Liver (tissue), 9 donors: ENCODE data around the gene PPP1R26. TPM values are rescaled to one million over a fixed set of nuclear protein-coding genes. Genes with fewer than 3 reads are reported as not detected.

Source experiments
- DNase-seq: peaks from one replicate; pipeline ENCODE4 v3.0.0-alpha.2; 2017; ENCODE audit warnings: low spot score
- H3K27ac ChIP-seq, 2 donors: one replicate each; pipeline ENCODE4 v1.7.0; 2013; ENCODE audit warnings: inconsistent platforms in 2 of 2, low read length in 2 of 2, control low read depth in 1 of 2, low read depth in 1 of 2, mild to moderate bottlenecking in 1 of 2
- H3K27me3 ChIP-seq, 4 donors: one replicate each; pipeline versions ENCODE4 v1.6.1 to v1.7.0; 2013; ENCODE audit warnings: low read length in 3 of 4, inconsistent platforms in 1 of 4, mild to moderate bottlenecking in 1 of 4, moderate library complexity in 1 of 4; ENCODE audit not compliant: control insufficient read depth in 4 of 4, insufficient read depth in 4 of 4
- H3K36me3 ChIP-seq, 4 donors: one replicate each; pipeline versions ENCODE4 v1.6.1 to v1.7.0; 2013; ENCODE audit warnings: low read length in 3 of 4, mild to moderate bottlenecking in 3 of 4, low read depth in 1 of 4, moderate library complexity in 1 of 4; ENCODE audit not compliant: control insufficient read depth in 4 of 4, insufficient read depth in 3 of 4
- H3K4me1 ChIP-seq, 4 donors: one replicate each; pipeline versions ENCODE4 v1.6.1 to v1.7.0; 2013; ENCODE audit warnings: low read length in 3 of 4, mild to moderate bottlenecking in 3 of 4, moderate library complexity in 1 of 4; ENCODE audit not compliant: control insufficient read depth in 4 of 4, insufficient read depth in 4 of 4
- H3K4me3 ChIP-seq, 3 donors: one replicate each; pipeline versions ENCODE4 v1.6.1 to v1.7.0; 2013; ENCODE audit warnings: low read length in 3 of 3, control low read depth in 1 of 3, low read depth in 1 of 3, mild to moderate bottlenecking in 1 of 3
- H3K9ac ChIP-seq, 2 donors: one replicate each; pipeline ENCODE4 v1.7.0; 2013; ENCODE audit warnings: low read length in 2 of 2, mild to moderate bottlenecking in 2 of 2, moderate library complexity in 2 of 2, control low read depth in 1 of 2, low read depth in 1 of 2
- H3K9me3 ChIP-seq, 4 donors: one replicate each; pipeline versions ENCODE4 v1.6.1 to v1.7.0; 2013; ENCODE audit warnings: low read length in 3 of 4; ENCODE audit not compliant: control insufficient read depth in 4 of 4
- EGR1 ChIP-seq, 2 donors: IDR thresholded peaks; 2 replicates each; pipeline ENCODE4 v1.6.1; 2016 to 2018; ENCODE audit warnings: antibody characterized with exemption in 2 of 2, low read depth in 2 of 2
- FOXA1 ChIP-seq: IDR thresholded peaks from 2 replicates; pipeline ENCODE4 v1.6.1; 2016; ENCODE audit warnings: antibody characterized with exemption
- FOXA2 ChIP-seq: IDR thresholded peaks from 2 replicates; pipeline ENCODE4 v1.6.1; 2016; ENCODE audit warnings: antibody characterized with exemption
- GABPA ChIP-seq, 2 donors: IDR thresholded peaks in 1 of 2; conservative IDR thresholded peaks in 1 of 2; 2 replicates each; pipeline ENCODE4 v1.6.1; 2016; ENCODE audit warnings: antibody characterized with exemption in 2 of 2, mild to moderate bottlenecking in 1 of 2, moderate library complexity in 1 of 2
- HNF4A ChIP-seq, 2 donors: conservative IDR thresholded peaks; 2 replicates each; pipeline ENCODE4 v1.6.1; 2016; ENCODE audit warnings: antibody characterized with exemption in 2 of 2, mild to moderate bottlenecking in 2 of 2
- HNF4G ChIP-seq: IDR thresholded peaks from 2 replicates; pipeline ENCODE4 v1.6.1; 2016; ENCODE audit warnings: antibody characterized with exemption
- JUND ChIP-seq, 2 donors: IDR thresholded peaks; 2 replicates each; pipeline ENCODE4 v1.6.1; 2016; ENCODE audit warnings: antibody characterized with exemption in 2 of 2
- NR2F2 ChIP-seq: IDR thresholded peaks from 2 replicates; pipeline ENCODE4 v1.6.1; 2016; ENCODE audit warnings: antibody characterized with exemption
- RAD21 ChIP-seq, 2 donors: IDR thresholded peaks; 2 replicates each; pipeline ENCODE4 v1.6.1; 2016; ENCODE audit warnings: antibody characterized with exemption in 2 of 2, mild to moderate bottlenecking in 2 of 2
- RXRA ChIP-seq, 2 donors: IDR thresholded peaks; 2 replicates each; pipeline ENCODE4 v1.6.1; 2017 to 2018; ENCODE audit warnings: antibody characterized with exemption in 2 of 2, mild to moderate bottlenecking in 1 of 2
- TAF1 ChIP-seq: conservative IDR thresholded peaks from 2 replicates; pipeline ENCODE4 v1.6.1; 2016; ENCODE audit warnings: antibody characterized with exemption, mild to moderate bottlenecking
- YY1 ChIP-seq: IDR thresholded peaks from 2 replicates; pipeline ENCODE4 v1.6.1; 2016; ENCODE audit warnings: antibody characterized with exemption, mild to moderate bottlenecking
- WGBS: extraction: QIAGEN DNeasy Blood & Tissue Kit; methylation state at CpG from one replicate; pipeline ENCODE4 v1.1.7; 2013; 5-methylcytosine and 5-hydroxymethylcytosine counted together
- polyA plus RNA-seq, 2 donors: library from polyadenylated mRNA; stranded (reverse) in 1 of 2; unstranded in 1 of 2; fragments of 200-250 nt in 1 of 2; fragments of >200 nt in 1 of 2; fragmentation: Nextera tagmentation in 1 of 2; extraction: Ambion mirVana in 1 of 2; gene quantifications; one replicate each; pipeline versions ENCODE4 v1.2.1 to v1.2.3, GENCODE V29; 2013 to 2015
- total RNA-seq, 2 donors: library from RNA; depleted of rRNA; stranded (reverse); fragments of >200 nt; gene quantifications; one replicate each; pipeline ENCODE4 v1.2.3, GENCODE V29; 2014
- TF ChIP-seq, protein P1 (sequence below): IDR thresholded peaks from 2 replicates; pipeline ENCODE4 v1.6.1; 2016; ENCODE audit warnings: antibody characterized with exemption
- TF ChIP-seq, protein P2 (sequence below): IDR thresholded peaks from 2 replicates; pipeline ENCODE4 v1.6.1; 2016; ENCODE audit warnings: antibody characterized with exemption, mild to moderate bottlenecking
- TF ChIP-seq, protein P3 (sequence below): fragments of 150-350 bp; IDR thresholded peaks from 2 replicates; pipeline ENCODE4 v1.5.1; 2017; ENCODE audit warnings: improper control_type of control experiment, low read depth, low read length; ENCODE audit not compliant: missing input control
- TF ChIP-seq, protein P4 (sequence below): IDR thresholded peaks from 2 replicates; pipeline ENCODE4 v1.6.1; 2016; ENCODE audit warnings: antibody characterized with exemption
- TF ChIP-seq, protein P5 (sequence below): IDR thresholded peaks from 2 replicates; pipeline ENCODE4 v1.6.1; 2016; ENCODE audit warnings: antibody characterized with exemption
- donor health status: healthy.
- donor health status: healthy.
- donor health status: healthy.
- donor health status: healthy.
- donor health status: healthy.

Gene PPP1R26
- total and polyA plus RNA-seq, 4 donors, result 1.5 to 9.5 (median 4.2) TPM

DNA sequence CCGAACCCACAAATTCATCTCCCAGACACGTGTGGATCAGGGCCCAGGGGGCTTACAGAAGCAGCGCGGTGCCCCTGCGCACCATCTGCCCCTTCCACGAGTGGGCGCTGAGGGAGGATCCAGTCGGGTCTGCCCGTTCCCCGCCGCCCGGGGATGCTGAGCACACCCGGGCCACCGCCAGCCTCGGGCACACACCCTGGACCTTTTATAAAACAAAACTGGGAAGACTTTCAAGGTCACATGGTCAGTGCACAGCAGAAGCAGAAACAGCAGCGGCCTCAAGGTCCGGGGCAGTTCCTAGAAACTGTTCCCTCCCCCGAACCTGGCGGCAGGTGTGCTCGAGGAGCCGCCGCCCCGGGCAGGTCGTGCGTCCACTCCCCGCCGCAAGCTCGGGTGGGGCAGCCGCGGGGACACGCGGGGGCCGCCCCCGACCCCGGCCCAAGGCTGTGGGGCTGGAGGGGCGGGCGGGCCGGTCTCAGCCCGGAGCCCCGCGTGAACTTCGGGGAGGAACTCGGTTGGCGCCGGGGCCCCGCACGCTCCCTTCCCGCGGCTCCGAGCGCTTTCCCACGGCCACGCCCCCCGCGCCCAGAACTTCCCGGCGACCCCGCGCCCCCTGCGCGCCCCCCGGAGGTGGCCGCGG lies 633 bp upstream of the PPP1R26 start:
- DNase-seq, result no peak
- Histone ChIP-seq H3K9ac (no peak overlapping the region), H3K36me3 (peaks cover 0 to 8% (median 1%) of the 10 kb centered on the region in 4 donors), H3K4me3 (peak overlapping the region in 2 of 3 donors; percentile 54 to 94), H3K27ac (peak overlapping the region; percentile 54 to 63), H3K27me3 (no peaks in the 10 kb centered on the region), H3K9me3 (no peaks in the 10 kb centered on the region), H3K4me1 (peaks cover 4 to 21% (median 14%) of the 10 kb centered on the region in 4 donors)
- TF ChIP-seq RXRA (IDR thresholded peaks at IDR 0.05) (no peak), TAF1 (no peak), FOXA1 (no peak), EGR1 (IDR thresholded peaks at IDR 0.05; ENCODE audit: low read depth in 2 of 2) (no peak), NR2F2 (no peak), RAD21 (IDR thresholded peaks at IDR 0.05) (peak in 1 of 2 donors; percentile 26), JUND (IDR thresholded peaks at IDR 0.05) (no peak), HNF4A (conservative IDR thresholded peaks at IDR 0.05) (peak in 1 of 2 donors; percentile 25), HNF4G (no peak), FOXA2 (no peak), YY1 (no peak), GABPA (IDR thresholded peaks at IDR 0.05 in 1 of 2, conservative IDR thresholded peaks at IDR 0.05 in 1 of 2) (no peak)
- TF ChIP-seq, protein P1, sequence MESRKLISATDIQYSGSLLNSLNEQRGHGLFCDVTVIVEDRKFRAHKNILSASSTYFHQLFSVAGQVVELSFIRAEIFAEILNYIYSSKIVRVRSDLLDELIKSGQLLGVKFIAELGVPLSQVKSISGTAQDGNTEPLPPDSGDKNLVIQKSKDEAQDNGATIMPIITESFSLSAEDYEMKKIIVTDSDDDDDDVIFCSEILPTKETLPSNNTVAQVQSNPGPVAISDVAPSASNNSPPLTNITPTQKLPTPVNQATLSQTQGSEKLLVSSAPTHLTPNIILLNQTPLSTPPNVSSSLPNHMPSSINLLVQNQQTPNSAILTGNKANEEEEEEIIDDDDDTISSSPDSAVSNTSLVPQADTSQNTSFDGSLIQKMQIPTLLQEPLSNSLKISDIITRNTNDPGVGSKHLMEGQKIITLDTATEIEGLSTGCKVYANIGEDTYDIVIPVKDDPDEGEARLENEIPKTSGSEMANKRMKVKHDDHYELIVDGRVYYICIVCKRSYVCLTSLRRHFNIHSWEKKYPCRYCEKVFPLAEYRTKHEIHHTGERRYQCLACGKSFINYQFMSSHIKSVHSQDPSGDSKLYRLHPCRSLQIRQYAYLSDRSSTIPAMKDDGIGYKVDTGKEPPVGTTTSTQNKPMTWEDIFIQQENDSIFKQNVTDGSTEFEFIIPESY, result no peak
- TF ChIP-seq, protein P2, sequence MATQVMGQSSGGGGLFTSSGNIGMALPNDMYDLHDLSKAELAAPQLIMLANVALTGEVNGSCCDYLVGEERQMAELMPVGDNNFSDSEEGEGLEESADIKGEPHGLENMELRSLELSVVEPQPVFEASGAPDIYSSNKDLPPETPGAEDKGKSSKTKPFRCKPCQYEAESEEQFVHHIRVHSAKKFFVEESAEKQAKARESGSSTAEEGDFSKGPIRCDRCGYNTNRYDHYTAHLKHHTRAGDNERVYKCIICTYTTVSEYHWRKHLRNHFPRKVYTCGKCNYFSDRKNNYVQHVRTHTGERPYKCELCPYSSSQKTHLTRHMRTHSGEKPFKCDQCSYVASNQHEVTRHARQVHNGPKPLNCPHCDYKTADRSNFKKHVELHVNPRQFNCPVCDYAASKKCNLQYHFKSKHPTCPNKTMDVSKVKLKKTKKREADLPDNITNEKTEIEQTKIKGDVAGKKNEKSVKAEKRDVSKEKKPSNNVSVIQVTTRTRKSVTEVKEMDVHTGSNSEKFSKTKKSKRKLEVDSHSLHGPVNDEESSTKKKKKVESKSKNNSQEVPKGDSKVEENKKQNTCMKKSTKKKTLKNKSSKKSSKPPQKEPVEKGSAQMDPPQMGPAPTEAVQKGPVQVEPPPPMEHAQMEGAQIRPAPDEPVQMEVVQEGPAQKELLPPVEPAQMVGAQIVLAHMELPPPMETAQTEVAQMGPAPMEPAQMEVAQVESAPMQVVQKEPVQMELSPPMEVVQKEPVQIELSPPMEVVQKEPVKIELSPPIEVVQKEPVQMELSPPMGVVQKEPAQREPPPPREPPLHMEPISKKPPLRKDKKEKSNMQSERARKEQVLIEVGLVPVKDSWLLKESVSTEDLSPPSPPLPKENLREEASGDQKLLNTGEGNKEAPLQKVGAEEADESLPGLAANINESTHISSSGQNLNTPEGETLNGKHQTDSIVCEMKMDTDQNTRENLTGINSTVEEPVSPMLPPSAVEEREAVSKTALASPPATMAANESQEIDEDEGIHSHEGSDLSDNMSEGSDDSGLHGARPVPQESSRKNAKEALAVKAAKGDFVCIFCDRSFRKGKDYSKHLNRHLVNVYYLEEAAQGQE, result no peak
- TF ChIP-seq, protein P3, sequence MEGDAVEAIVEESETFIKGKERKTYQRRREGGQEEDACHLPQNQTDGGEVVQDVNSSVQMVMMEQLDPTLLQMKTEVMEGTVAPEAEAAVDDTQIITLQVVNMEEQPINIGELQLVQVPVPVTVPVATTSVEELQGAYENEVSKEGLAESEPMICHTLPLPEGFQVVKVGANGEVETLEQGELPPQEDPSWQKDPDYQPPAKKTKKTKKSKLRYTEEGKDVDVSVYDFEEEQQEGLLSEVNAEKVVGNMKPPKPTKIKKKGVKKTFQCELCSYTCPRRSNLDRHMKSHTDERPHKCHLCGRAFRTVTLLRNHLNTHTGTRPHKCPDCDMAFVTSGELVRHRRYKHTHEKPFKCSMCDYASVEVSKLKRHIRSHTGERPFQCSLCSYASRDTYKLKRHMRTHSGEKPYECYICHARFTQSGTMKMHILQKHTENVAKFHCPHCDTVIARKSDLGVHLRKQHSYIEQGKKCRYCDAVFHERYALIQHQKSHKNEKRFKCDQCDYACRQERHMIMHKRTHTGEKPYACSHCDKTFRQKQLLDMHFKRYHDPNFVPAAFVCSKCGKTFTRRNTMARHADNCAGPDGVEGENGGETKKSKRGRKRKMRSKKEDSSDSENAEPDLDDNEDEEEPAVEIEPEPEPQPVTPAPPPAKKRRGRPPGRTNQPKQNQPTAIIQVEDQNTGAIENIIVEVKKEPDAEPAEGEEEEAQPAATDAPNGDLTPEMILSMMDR, result no peak
- TF ChIP-seq, protein P4, sequence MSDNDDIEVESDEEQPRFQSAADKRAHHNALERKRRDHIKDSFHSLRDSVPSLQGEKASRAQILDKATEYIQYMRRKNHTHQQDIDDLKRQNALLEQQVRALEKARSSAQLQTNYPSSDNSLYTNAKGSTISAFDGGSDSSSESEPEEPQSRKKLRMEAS, result no peak
- TF ChIP-seq, protein P5, sequence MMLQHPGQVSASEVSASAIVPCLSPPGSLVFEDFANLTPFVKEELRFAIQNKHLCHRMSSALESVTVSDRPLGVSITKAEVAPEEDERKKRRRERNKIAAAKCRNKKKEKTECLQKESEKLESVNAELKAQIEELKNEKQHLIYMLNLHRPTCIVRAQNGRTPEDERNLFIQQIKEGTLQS, result no peak
- 3% methylated on average over 64 of the region's 64 CpGs for whole genome bisulfite sequencing
